ENCODE data around the gene CARD11.

Gene CARD11

GRCh38 chr7:2970307-2970664 is 73.4 kb downstream of the CARD11 start:
- H3K4me3 ChIP-seq (replicated peaks; ENCODE audit: insufficient read depth, low read length), result no peak overlapping the region
- DNase-seq (ENCODE audit: low read depth in 1 of 2, low spot score in 1 of 2), result no peak
- TF ChIP-seq GABPA (IDR thresholded peaks at IDR 0.05; ENCODE audit: low read depth) (no peak), SPI1 (IDR thresholded peaks at IDR 0.05; ENCODE audit: borderline replicate concordance, low read depth) (no peak), REST (IDR thresholded peaks at IDR 0.05; ENCODE audit: insufficient replicate concordance, low read depth) (no peak)
- no peak overlapping the region for H3K27ac ChIP-seq (replicated peaks)
- H3K27me3 ChIP-seq (ENCODE audit: insufficient read depth, poor library complexity, severe bottlenecking), result no peaks in the 10 kb centered on the region

DNA sequence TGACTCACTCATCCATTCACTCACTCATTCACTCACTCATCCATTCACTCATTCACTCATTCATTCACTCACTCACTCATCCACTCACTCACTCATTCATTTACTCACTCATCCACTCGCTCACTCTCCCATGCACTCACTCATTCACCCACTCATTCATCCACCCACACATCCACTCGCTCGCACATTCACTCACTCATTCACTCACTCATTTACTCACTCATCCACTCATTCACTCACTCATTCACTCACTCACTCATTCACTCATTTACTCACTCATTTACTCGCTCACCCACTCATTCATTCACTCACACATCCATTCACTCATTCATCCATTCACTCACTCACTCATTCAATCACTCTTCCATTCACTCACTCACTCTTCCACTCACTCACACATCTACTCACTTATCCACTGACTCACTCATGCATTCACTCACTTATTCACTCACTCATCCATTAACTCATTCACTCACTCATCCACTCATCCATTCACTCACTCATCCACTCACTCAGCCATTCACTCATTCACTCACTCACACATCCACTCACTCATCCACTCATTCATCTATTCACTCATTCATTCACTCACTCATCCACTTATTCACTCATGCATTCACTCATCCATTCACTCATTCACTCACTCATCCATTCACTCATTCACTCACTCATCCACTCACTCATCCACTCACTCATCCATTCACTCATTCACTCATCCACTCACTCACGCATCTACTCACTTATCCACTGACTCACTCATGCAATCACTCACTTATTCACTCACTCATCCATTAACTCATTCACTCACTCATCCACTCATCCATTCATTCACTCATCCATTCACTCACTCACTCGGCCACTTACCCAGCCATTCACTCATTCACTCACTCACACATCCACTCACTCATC is 74.0 kb downstream of the CARD11 start:
- DNase-seq (ENCODE audit: low read depth in 1 of 2, low spot score in 1 of 2), result no peak
- Histone ChIP-seq H3K27ac (replicated peaks) (no peak overlapping the region), H3K27me3 (ENCODE audit: insufficient read depth, poor library complexity, severe bottlenecking) (no peaks in the 10 kb centered on the region), H3K4me3 (replicated peaks; ENCODE audit: insufficient read depth, low read length) (no peak overlapping the region)
- TF ChIP-seq, protein P1, sequence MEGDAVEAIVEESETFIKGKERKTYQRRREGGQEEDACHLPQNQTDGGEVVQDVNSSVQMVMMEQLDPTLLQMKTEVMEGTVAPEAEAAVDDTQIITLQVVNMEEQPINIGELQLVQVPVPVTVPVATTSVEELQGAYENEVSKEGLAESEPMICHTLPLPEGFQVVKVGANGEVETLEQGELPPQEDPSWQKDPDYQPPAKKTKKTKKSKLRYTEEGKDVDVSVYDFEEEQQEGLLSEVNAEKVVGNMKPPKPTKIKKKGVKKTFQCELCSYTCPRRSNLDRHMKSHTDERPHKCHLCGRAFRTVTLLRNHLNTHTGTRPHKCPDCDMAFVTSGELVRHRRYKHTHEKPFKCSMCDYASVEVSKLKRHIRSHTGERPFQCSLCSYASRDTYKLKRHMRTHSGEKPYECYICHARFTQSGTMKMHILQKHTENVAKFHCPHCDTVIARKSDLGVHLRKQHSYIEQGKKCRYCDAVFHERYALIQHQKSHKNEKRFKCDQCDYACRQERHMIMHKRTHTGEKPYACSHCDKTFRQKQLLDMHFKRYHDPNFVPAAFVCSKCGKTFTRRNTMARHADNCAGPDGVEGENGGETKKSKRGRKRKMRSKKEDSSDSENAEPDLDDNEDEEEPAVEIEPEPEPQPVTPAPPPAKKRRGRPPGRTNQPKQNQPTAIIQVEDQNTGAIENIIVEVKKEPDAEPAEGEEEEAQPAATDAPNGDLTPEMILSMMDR (IDR thresholded peaks at IDR 0.05; ENCODE audit: insufficient read depth, low read length), result no peak
- TF ChIP-seq GABPA (IDR thresholded peaks at IDR 0.05; ENCODE audit: low read depth), result no peak
- TF ChIP-seq SPI1 (IDR thresholded peaks at IDR 0.05; ENCODE audit: borderline replicate concordance, low read depth), result no peak
- no peak for TF ChIP-seq POLR2AphosphoS5 (IDR thresholded peaks at IDR 0.05; ENCODE audit: low read depth)
- no peak for TF ChIP-seq REST (IDR thresholded peaks at IDR 0.05; ENCODE audit: insufficient replicate concordance, low read depth)

DNA sequence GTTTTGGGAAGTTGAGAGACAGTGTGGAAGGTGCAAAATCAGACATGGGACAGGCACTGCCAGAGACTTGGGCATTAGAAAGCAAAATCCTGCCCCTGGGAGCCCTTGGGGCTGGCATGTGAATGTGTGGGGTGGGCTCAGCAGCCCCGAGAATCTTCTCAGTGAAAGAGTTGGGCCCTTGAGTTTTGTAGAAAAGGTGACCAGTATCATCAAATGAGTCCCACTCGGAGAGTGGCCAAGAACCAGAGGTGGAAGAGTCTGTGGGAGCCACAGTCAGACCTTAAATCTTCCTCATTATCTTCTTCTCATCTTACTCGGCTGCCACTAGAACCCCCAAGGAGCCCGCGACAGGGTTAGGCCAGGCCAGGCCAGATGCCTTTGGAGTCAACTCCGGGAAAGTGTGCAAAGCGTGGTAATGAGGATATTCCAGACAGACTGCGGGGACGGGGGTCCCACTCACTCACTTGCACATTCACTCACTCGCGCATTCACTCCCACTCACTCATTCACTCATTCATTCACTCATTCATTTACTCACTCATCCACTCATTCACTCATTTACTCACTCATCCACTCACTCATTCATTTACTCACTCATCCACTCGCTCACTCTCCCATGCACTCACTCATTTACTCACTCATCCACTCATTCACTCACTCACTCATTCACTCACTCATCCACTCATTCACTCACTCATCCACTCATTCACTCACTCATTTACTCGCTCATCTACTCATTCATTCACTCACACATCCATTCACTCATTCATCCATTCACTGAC is 74.9 kb downstream of the CARD11 start:
- H3K27ac ChIP-seq (replicated peaks), result no peak overlapping the region
- H3K4me3 ChIP-seq (replicated peaks; ENCODE audit: insufficient read depth, low read length), result no peak overlapping the region
- no peaks in the 10 kb centered on the region for H3K27me3 ChIP-seq (ENCODE audit: insufficient read depth, poor library complexity, severe bottlenecking)
- TF ChIP-seq GABPA (IDR thresholded peaks at IDR 0.05; ENCODE audit: low read depth), result no peak
- TF ChIP-seq POLR2AphosphoS5 (IDR thresholded peaks at IDR 0.05; ENCODE audit: low read depth), result no peak
- TF ChIP-seq REST (IDR thresholded peaks at IDR 0.05; ENCODE audit: insufficient replicate concordance, low read depth), result no peak
- no peak for TF ChIP-seq SPI1 (IDR thresholded peaks at IDR 0.05; ENCODE audit: borderline replicate concordance, low read depth)
- TF ChIP-seq, protein P1 (IDR thresholded peaks at IDR 0.05; ENCODE audit: insufficient read depth, low read length), result no peak
- no peak for DNase-seq (ENCODE audit: low read depth in 1 of 2, low spot score in 1 of 2)

All from HL-60 (cell line).